HepG2 (cell line): ENCODE measurements around the gene GPSM1.

Experiments used
- ATF7-NPFF ChIP-seq: sonication (generic); formaldehyde crosslinking; IDR thresholded peaks from 2 replicates; pipeline ENCODE4 v1.8.1; 2023; ENCODE audit warnings: mild to moderate bottlenecking, low read depth, missing genetic modification reagents, moderate library complexity
- HNRNPL ChIP-seq: fragments of 200-400 bp; formaldehyde crosslinking; IDR thresholded peaks from 2 replicates; pipeline ENCODE4 v1.6.1; 2017; ENCODE audit warnings: mild to moderate bottlenecking, low read depth, low read length
- HOXA7 ChIP-seq: sonication (generic); formaldehyde crosslinking; IDR thresholded peaks from 2 replicates; pipeline ENCODE4 v1.8.1; 2022; ENCODE audit warnings: mild to moderate bottlenecking, missing genetic modification reagents, moderate library complexity
- KLF16 ChIP-seq, 2 experiments: sonication (generic) in 1 of 2; formaldehyde crosslinking in 1 of 2; IDR thresholded peaks; 2 replicates each; pipeline versions ENCODE4 v1.6.1 to v1.8.0; 2016 to 2023; ENCODE audit warnings: missing genetic modification reagents in 2 of 2, missing compliant biosample characterization in 1 of 2
- TGIF2 ChIP-seq: IDR thresholded peaks from 2 replicates; pipeline ENCODE4 v1.6.1; 2016; ENCODE audit warnings: control low read depth, missing compliant biosample characterization
- TOE1 ChIP-seq: sonication (generic); formaldehyde crosslinking; IDR thresholded peaks from 2 replicates; pipeline ENCODE4 v1.4.0; 2020; ENCODE audit warnings: mild to moderate bottlenecking, missing genetic modification reagents
- ZFP37 ChIP-seq: sonication (generic); formaldehyde crosslinking; IDR thresholded peaks from 2 replicates; pipeline ENCODE4 v1.4.0; 2020; ENCODE audit warnings: missing genetic modification reagents, borderline replicate concordance
- ZNF451 ChIP-seq: sonication (generic); formaldehyde crosslinking; IDR thresholded peaks from 2 replicates; pipeline ENCODE4 v1.5.0; 2020; ENCODE audit warnings: mild to moderate bottlenecking, missing genetic modification reagents
- ZNF775 ChIP-seq: sonication (generic); formaldehyde crosslinking; IDR thresholded peaks from 2 replicates; pipeline ENCODE4 v1.4.0; 2020; ENCODE audit warnings: missing genetic modification reagents, mild to moderate bottlenecking, moderate library complexity, borderline replicate concordance

DNA sequence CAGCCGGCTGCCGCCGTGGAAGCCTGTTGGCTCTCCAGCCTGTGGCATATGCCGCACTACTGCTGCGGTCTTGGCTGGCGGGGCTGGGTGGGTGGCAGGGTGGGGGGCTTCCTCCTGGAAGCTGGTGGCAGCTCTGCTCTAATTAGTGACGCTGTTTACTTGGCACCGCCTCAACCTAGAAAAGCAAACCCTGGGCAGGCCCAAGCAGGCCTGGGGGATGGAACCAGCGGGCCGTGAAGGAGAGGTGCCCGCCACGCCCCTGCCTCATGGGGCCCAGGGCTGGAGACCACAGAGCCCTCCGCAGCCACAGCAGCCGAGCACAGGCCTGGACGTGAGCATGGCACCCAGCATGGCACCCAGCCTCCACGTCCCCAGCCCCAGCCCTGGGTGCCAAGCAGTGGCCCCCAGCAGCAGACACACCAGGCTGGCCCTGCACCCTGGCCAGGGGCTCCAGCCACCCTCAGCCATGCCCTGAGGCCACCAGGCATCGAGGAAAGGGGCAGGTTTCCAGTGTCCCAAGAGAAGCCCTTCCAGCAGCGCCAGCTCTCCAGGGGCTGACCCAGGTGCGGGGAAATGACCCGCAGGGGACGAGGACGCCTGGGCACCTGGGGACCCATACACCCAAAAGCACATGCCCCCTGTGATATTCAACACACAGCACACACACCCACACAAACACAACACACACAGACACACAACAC is 18.1 kb upstream of the GPSM1 start:
- TF ChIP-seq ATF7-NPFF (CRISPR knock-in tag) (no peak), TGIF2 (CRISPR knock-in tag) (no peak), ZNF775 (no peak), ZNF451 (CRISPR knock-in tag) (no peak), HNRNPL (0 out of 2 replicates have a peak, but pooled peaks have one; percentile 21), ZFP37 (CRISPR knock-in tag) (no peak), TOE1 (CRISPR knock-in tag) (no peak), KLF16 (CRISPR knock-in tag; IDR thresholded peaks at IDR 0.05) (no peak), HOXA7 (no peak)
